ENCODE data around the gene WDR48.
A peak's percentile ranks its signal among the peaks of the same experiment; 100 is the strongest.

WDR48 gene

DNA sequence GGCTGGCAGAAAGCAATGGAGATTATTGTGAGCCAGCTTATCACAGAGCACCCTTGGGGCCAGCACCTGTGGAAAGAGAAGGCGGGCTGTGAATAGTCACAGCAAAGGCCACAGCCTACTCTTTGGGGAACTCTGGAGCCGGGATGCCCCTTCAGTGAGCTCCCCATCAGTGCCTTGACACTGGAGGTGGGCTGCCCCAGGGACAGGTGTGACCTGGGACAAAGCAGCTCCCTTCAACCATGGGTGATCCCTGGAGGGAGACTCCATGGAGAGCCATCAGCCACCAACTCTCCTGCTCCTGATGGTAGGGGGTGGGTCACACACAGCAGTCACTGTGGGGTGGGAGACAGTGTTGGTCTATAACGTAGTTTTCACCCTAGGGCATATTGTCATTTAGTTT, 61.5 kb downstream of the WDR48 start:
- no peak for DNase-seq
- in situ Hi-C loops (cut with MboI; ENCODE audit: low pct_unique_long_range_greater_than_20kb, low sequenced_read_pairs) = no loop called here

DNA sequence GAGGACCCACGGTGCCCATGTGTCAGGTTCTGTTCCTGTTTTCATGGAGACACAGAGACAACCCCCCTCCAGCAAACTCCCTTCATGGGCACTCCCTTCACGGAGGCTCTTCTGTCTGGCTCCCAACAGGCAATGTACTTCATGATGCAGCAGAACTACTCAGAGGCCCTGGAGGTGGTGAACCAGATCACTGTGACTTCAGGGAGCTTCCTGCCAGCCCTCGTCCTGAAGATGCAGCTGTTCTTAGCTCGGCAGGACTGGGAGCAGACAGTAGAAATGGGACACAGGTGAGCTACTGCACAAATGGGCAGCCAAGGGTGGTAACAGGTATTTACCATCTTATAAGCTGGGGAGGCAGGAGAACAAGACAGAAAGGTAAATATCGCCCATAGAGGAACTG, 62.6 kb downstream of the WDR48 start:
- DNase-seq = no peak

GRCh38 chr3:39115870-39116269, 64.1 kb downstream of the WDR48 start:
- in situ Hi-C loops (cut with MboI; ENCODE audit: low pct_unique_long_range_greater_than_20kb, low sequenced_read_pairs) = no loop called here
- no peak for DNase-seq

More for the DNA sequence above, 62.6 kb downstream of the WDR48 start:
- in situ Hi-C loops (cut with MboI; ENCODE audit: low pct_unique_long_range_greater_than_20kb, low sequenced_read_pairs) = no loop called here

- in situ Hi-C loops (cut with MboI; ENCODE audit: low pct_unique_long_range_greater_than_20kb, low sequenced_read_pairs) = no loop called here
- peak; percentile 44 for DNase-seq
Measured at GRCh38 chr3:39118079-39118478, 66.3 kb downstream of the WDR48 start.

- DNase-seq = no peak
- in situ Hi-C loops (cut with MboI; ENCODE audit: low pct_unique_long_range_greater_than_20kb, low sequenced_read_pairs) = no loop called here
Measured at GRCh38 chr3:39118931-39119660, 67.3 kb downstream of the WDR48 start.

DNA sequence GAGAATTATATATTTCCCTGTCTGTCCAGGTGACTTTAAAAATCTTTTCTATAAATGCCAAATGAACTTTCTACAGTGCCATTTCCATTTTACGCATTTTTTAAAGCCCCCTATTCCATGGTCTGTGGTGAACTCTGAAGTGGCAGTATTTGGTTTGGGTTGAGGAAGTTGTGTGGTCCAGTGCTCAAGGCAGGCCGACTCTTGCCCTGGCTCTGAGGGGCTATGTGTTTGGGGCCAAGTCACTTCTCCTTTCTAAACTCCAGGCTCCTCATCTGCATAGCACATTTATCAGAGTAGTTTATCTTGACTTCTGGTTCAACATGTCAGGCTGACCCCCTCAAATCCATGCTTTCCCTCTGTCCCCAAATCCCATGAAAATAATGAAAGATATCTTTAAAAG, 69.8 kb downstream of the WDR48 start:
- in situ Hi-C loops (cut with MboI; ENCODE audit: low pct_unique_long_range_greater_than_20kb, low sequenced_read_pairs) = no loop called here
- peak; percentile 71 for DNase-seq

- in situ Hi-C loops (cut with MboI; ENCODE audit: low pct_unique_long_range_greater_than_20kb, low sequenced_read_pairs) = no loop called here
- no peak for DNase-seq
Measured at GRCh38 chr3:39122813-39123212, 71.0 kb downstream of the WDR48 start.

DNA sequence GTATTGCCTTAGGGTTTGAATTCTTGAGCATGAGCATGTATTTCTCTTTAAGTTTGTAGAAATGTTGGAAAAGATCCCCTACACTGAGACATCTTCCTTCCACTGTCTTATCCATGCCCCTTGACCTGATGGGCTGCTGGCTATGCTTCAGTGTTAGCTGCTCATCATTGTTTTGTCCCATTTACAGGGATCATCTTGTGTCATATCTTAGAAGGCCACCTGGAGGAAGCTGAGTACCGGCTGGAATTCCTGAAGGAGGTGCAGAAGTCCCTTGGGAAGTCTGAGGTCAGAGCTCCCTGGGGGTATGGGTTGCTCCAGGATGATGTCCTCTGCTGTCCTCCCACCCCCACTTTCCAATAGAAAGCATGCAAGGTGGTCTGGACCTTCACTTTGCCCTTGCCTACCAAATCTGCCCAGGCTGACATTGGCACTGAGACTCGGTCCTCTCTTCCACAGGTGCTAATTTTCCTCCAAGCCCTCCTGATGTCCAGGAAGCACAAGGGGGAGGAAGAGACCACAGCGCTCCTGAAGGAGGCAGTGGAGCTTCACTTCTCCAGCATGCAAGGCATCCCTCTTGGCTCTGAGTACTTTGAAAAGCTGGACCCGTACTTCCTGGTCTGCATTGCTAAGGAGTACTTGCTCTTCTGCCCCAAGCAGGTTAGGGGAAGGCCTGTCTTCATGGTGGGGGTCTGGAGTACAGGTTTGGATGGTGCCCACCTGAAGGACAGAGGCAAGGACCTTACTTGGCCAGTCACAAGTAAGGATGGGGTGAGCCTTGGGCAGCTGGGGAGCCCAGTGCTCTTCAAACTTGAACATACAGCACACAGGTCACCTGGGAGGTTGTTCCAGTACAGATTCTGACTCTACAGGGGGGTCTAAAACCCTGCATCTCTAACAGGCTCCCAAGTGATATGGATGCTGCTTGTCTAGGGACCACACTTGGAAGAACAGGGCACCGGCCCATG, 73.3 kb downstream of the WDR48 start:
- in situ Hi-C loops (cut with MboI; ENCODE audit: low pct_unique_long_range_greater_than_20kb, low sequenced_read_pairs) = no loop called here
- DNase-seq = no peak

GRCh38 chr3:39125841-39126500, 74.2 kb downstream of the WDR48 start:
- DNase-seq = no peak
- in situ Hi-C loops (cut with MboI; ENCODE audit: low pct_unique_long_range_greater_than_20kb, low sequenced_read_pairs) = no loop called here

- DNase-seq = peak; percentile 75
- in situ Hi-C loops (cut with MboI; ENCODE audit: low pct_unique_long_range_greater_than_20kb, low sequenced_read_pairs) = no loop called here
Measured at GRCh38 chr3:39126532-39127071, 74.8 kb downstream of the WDR48 start.

DNA sequence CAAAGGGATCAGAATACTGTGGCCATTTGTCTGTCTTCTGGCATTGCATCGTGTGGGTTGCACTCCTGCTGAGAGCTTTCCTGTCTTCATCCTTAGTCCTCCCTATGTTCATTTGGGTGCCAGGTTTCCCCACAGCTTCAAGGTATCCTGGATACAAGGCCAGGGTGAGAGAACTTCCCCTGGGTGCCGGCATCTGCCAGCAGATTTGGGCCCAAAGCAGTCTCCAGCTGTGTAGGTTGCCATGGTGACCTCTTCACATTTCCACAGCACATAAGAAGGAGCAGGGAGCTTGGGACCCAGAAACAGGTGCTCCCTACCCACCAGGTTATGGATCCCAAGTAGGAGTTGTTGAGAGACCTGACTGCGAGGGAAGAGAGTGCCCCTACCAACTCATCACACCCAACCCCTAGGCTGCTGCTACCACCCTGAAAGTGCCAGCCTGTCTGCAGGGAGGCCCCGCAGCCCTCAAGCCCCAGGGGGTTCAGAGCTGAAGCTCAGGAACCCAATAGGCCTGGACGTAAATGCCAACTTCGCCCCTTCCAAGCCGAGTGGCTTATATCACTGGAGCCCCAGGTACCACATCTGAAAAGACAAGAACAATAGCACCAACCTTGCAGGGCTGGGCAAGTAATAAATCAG, 75.6 kb downstream of the WDR48 start:
- in situ Hi-C loops (cut with MboI; ENCODE audit: low pct_unique_long_range_greater_than_20kb, low sequenced_read_pairs) = no loop called here
- no peak for DNase-seq

DNA sequence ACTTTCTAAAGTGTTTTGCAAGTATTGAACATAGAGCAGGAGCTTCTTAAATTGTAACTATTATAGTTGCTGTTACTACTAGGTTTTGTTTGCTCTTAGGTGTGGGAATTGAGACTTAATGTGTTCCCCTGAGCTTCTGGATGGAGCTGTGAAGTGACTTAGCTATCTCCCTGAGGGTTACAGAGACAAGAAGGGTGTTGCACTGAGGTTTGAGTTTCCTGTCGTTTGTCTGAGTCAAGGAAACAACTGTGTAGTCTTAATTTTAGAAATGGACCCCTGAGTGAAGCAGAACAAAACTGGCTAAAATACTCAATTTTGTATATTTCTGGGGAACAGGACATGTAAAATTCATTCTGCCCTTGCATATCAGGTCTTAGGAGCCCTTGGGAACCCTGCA, 76.1 kb downstream of the WDR48 start:
- in situ Hi-C loops (cut with MboI; ENCODE audit: low pct_unique_long_range_greater_than_20kb, low sequenced_read_pairs) = no loop called here
- no peak for DNase-seq

- no peak for DNase-seq
- in situ Hi-C loops (cut with MboI; ENCODE audit: low pct_unique_long_range_greater_than_20kb, low sequenced_read_pairs) = no loop called here
Measured at GRCh38 chr3:39128951-39129350, 77.1 kb downstream of the WDR48 start.

DNA sequence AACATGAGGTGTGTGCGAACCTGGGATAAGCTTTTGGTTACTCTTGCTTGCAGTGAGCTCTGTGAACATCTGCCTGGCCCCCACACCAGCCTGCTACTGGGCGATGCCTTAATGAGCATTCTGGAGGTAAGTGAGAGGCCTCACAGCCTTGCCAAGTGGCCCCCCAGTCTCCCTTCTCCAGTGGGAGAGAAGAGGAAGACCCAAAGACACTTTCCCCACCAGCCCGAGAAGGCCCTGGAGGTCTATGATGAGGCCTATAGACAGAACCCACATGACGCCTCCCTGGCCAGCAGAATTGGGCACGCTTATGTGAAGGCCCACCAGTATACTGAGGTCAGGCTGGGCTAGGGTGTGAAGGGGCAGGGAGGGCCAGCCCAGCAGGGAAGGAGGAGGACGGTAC, 78.2 kb downstream of the WDR48 start:
- DNase-seq = no peak
- in situ Hi-C loops (cut with MboI; ENCODE audit: low pct_unique_long_range_greater_than_20kb, low sequenced_read_pairs) = no loop called here

DNA sequence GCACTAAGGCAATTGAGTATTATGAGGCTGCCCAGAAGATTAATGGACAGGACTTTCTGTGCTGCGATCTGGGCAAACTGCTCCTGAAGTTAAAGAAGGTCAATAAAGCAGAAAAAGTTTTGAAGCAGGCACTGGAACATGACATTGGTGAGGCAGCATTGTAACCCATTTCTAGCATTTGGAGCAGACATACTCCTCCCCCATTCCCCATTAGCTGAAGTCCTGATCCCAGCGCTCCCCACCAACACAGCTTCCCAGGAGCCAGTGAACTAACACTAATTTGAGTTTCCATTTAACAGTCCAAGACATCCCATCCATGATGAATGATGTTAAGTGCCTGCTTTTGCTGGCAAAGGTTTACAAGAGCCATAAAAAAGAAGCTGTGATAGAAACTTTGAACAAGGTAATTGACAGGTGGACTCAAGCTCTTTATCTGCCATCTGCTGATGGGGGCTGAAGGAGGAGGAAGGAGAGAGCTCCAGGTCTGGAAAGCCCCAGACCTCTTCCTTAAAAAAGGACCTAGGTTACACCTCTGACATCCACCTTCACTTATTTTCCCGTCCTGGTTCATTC, 79.0 kb downstream of the WDR48 start:
- in situ Hi-C loops (cut with MboI; ENCODE audit: low pct_unique_long_range_greater_than_20kb, low sequenced_read_pairs) = no loop called here
- no peak for DNase-seq

DNA sequence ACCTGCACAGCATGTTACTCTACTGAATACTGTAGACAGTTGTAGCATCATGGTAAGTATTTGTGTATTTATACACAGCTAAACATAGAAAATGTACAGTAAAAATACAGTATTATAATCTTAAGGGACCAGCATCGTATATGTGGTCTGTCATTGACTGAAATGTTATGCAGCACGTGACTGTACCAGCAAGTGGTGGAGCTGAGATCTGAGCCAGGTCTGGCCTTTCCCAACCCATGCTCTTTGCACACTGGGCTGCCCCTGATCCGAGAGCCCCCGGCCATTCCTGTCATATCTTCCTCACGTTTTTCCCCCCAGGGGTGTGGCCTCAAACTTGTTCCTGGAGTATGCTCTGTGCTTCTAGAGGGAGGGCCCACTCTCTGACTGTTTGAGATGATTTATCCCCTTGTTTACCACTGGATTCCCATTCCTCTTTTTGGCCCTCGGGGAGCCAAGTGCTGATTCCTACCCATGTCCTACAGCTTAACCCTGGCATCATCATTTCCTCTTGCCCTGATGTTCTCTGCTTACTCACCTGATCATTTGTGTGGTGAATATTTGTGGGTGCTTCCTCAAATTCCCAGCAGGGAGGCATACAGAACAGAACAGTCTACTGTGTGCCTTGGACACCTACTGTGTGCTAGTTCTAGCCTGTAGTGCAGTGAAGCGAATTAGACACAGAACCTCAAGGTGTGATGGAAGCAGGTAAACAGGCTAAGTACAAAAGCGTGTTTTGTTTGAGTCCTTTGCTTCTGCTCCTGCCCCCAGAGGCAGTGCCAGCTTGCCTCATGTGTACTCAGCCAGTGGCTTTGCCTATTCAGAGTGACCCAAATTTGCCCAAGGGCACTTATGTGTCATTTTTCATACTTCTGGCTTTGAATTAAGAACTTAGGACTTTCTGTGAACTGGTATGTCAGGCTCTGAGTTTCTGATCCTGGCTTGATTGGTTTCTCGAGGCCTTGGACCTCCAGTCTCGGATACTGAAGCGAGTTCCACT, 80.6 kb downstream of the WDR48 start:
- DNase-seq = no peak
- in situ Hi-C loops (cut with MboI; ENCODE audit: low pct_unique_long_range_greater_than_20kb, low sequenced_read_pairs) = no loop called here

DNA sequence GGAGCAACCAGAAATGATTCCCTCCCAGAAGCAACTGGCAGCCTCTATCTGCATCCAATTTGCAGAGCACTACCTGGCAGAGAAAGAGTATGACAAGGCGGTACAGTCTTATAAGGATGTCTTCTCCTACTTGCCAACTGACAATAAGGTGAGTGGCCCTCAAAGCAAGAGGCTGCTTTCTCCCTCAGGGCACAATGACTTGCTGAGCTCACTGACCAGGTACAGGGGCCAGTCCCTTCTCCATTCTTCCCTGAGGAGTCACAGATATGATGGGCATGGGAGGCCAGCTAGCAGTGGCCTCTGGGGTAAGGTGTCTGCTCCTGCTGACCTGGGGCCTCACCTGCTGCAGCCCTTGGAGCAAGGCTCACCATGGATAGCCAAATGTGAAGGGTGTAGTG, 81.3 kb downstream of the WDR48 start:
- in situ Hi-C loops (cut with MboI; ENCODE audit: low pct_unique_long_range_greater_than_20kb, low sequenced_read_pairs) = no loop called here
- DNase-seq = no peak

DNA sequence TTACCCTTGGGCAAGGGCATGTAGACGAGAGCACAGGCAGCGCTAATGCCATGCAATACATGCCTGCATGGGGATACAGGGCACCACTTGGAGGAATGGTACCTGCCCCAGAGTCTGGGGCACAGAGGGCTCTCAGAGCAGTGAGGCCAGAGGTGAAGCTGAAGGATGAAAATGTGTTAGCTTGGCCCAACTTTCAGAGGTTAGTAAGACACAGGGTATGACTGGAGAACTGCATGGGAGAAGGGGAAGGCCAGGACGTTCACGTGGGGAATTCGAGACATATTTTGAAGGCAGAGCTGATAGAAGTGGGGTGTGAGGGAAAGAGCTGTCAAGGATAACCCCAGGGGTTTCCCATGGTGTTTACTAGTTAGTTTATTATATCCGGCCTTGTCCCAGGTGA, 82.0 kb downstream of the WDR48 start:
- no peak for DNase-seq
- in situ Hi-C loops (cut with MboI; ENCODE audit: low pct_unique_long_range_greater_than_20kb, low sequenced_read_pairs) = no loop called here

Measured in KBM-7 (cell line).